NCI-H146 treated with DMSO at 0.1 percent for 48 hours (cell line): ENCODE measurements around the gene DOCK11.
A peak's percentile ranks its signal among the peaks of the same experiment; 100 is the strongest.
"Not testable (repeated sequence)": the region's sequence is repeated elsewhere in the genome, so short reads cannot be mapped to it uniquely, and the experiment has no call there.

Experiments used
- DNase-seq: peaks from one replicate; lab custom pipeline; 2025; ENCODE audit not compliant: unreplicated experiment; lab: John Stamatoyannopoulos, UW

DOCK11 gene

DNA sequence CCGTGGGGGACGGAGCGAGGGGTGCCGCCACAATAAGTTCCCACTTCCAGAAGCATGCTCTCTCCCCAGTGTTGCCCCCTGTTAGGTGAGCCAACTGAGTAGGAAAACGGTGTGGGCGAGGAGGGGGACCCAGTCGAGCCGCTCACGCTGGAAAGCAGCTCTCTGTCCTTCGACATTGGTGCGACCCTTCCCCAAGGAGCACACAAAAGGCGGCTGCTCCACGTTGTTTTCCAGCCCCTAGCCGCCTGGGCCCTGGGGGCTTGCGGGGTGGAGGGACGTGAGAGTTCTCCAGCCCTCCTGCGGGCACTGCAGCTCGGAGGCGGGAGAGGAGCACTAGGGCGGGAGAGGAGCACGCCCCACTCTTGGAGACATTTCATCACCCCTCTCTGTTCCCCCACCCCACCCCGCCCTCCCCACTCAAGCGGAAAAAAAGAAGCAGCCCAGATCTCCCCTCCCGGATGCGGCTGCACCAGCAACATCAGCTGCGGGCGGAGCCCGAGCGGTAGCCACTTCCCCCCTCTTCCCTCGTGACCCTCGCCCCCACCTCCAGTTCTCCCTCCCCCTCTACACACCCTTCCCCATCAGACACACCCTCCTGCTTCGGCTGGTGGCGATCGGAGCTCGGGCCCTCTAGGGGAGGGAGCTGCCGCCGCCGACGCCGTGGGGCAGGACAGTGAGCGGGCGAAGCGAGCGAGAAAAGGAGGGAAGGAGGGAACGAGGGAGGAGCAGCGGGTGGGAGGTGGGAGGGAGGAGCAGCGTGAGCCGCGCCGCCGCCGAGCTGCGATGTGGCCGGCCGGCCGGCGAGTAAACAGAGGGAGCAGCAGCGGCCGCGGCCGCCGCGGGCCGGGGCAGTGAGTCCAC is at the start of gene DOCK11:
Gene DOCK11 (plus strand): TSS at position 755 of the 861 bp plus-strand sequence. CDS start 157 bp downstream, outside the sequence.
- peak; percentile 76 for DNase-seq

DNA sequence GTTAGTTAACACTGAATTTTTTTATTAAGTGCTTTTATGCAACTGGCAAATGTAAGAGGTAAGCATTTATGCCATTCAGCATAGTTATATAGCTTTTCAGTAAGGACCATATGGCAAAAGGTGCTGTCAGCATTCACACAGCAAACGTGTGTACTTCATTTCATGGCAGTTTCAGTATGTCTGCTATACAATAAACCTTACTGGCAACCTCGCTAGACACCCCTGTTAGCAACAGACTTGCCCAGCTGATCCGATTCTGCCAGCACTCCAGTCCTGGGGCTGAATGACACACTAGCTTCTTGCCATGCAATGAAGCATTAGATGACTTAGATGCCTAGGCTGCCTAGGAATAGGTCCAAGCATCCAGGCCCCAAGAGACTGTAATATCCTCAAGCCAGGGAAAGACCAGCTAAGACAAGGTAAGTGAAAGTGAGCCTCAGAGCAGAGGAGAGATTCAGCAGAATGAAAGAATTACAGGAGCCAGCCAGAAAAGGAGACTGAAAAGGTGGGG is 47.3 kb upstream of the DOCK11 start:
- DNase-seq, result no peak

DNA sequence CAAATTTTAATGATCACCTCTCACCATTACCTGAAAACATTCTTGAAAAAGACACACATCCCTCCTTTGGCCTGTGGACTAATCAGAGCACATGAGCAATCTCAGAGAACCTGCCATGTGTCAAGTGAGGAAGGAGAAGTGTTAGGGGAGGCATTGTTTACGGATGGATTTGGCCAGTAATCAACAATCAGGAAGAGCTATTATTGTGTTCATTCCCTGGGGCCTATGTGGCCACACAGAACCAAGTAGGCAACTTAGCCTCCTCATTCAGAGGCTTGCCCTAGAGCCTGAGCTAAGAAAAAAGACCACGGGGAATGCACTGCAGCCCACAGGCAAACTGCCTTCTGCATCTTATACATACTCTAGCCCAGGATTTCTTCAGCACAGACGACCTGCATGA is 40.6 kb upstream of the DOCK11 start:
- no peak for DNase-seq

DNA sequence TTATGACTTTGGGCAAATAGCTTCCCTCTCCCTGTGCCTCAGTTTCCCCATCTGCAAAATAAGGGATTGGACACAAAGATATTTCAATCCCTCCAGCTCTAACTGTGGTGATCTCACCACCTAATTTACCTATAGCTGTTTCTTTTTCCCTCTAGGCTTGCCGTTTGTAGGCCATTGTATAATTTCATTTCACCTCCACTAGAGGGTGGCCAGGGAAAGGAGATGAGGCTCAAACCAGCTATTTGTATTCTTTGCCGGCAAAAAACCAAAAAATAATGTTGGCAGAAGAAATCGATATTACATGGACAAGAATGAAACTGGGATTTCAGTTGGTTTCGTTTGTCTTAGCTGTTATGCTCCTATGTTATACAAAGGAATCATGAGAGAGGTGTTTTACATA is 36.1 kb upstream of the DOCK11 start:
- DNase-seq, result peak; percentile 45

DNA sequence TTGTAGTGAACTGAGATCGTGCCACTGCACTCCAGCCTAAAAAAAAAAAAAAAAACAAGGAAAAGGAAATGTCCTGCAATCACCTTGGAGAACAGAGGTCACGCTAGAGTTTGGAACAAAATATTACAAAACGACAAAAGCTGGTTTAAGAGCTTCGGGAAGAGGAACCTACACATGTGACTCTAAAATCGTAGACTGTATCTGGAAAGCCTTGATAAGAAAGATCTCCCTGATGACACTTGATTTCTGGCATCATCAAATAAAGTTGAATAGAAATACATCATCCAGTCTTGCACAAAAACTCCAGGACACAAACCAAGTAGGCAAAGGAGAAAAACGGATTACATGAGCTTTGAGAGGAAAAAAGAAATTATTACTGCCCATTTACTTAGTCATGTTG is 31.1 kb upstream of the DOCK11 start:
- no peak for DNase-seq

DNA sequence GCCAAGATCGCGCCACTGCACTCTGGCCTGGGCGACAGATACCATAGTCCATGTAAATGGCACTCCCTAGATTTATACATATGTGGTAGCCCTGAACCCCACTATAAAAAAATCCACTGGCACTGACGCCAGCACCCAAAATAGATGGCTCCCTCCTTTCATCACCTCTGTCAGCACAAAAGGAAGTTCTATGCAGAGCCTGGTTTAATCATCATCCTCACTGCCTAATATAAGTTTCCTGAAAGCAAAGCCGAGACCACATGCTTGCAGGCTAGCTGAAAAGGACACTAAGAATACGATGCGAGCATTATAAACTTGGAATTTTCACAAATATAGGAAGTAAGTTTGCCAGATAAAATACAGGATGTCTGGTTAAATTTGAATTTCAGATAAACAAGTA is 27.5 kb upstream of the DOCK11 start:
- no peak for DNase-seq

DNA sequence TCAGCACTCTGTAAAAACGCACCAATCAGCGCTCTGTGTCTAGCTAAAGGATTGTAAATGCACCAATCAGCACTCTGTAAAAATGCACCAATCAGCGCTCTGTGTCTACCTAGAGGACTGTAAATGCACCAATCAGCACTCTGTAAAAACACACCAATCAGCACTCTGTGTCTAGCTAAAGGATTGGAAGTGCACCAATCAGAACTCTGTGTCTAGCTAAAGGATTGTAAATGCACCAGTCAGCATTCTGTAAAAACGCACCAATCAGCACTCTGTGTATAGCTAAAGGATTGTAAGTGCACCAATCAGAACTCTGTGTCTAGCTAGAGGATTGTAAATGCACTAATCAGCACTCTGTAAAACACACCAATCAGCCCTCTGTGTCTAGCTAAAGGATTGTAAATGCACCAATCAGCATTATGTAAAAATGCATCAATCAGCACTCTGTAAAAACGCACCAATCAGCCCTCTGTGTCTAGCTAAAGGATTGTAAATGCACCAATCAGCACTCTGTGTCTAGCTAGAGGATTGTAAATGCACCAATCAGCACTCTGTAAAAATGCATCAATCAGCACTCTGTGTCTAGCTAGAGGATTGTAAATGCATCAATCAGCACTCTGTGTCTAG is 24.8 kb upstream of the DOCK11 start:
- not testable (repeated sequence) for DNase-seq

DNA sequence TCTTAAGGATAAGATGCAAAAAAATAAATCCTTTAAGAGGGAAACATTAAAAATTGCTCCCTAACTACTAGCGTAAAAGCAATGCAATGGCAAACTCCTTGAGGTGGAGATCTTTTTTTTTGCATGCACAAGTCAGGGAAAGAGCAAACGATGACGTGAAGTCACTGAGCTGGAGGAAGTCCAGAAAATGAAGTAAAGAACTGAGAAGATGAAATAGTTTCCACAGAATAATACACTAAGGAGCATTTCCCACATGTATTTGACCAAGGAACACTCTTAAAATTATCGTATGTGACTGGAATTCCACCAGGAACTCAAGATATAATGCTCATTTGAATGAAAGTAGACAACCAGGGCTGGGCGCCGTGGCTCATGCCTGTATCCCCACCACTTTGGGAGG is 21.0 kb upstream of the DOCK11 start:
- no peak for DNase-seq

DNA sequence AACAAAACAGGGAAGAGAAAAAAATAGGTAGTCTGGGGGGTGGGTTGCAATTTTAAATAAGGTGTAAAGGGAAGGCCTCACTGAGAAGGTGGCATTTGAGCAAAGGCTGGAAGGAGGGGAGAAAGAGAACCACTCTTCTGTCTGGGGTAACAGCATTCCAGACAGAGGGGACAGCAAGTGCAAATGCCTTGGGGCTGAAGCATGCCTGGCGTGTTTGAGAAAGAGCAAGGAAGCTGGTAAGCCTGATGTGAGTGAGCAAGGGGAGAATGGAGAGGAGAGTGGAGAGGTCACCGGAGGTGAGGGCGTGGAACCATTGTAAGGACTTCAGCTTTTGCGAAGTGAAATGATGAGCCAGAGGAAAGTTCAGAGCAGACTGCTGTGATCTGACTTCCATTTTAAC is 19.7 kb upstream of the DOCK11 start:
- DNase-seq, result no peak

DNA sequence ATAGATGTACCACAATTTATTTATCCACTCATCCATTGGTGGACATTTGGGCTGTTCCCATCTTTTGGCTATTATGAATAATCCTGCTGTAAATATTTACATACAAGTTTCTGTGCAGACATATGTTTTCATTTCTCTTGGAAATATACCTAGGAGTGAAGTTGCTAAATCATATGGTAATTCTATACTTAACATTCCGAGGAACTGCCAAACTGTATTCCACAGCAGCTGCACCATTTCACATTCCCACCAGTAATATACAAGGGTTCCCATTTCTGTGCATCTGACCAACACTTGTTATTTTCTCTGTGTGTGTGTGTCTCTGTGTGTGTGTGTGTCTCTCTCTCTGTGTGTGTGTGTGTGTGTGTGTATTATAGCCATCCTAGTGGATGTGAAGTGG is 15.4 kb upstream of the DOCK11 start:
- no peak for DNase-seq

DNA sequence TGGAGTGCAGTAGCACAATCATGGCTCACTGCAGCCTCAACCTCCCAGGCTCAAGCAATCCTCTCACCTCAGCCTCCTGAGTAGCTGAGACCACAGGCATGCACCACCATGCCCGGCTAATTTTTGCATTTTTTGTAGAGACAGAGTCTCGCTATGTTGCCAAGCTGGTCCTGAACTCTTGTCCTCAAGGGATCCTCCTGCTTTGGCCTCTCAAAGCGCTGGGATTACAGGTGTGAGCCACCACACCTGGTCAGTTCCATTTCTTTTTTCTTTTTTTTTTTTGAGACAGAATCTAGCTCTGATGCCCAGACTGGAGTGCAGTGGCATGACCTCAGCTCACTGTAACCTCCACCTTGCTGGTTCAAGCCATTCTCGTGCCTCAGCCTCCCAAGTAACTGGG is 13.2 kb upstream of the DOCK11 start:
- DNase-seq, result not testable (repeated sequence)

DNA sequence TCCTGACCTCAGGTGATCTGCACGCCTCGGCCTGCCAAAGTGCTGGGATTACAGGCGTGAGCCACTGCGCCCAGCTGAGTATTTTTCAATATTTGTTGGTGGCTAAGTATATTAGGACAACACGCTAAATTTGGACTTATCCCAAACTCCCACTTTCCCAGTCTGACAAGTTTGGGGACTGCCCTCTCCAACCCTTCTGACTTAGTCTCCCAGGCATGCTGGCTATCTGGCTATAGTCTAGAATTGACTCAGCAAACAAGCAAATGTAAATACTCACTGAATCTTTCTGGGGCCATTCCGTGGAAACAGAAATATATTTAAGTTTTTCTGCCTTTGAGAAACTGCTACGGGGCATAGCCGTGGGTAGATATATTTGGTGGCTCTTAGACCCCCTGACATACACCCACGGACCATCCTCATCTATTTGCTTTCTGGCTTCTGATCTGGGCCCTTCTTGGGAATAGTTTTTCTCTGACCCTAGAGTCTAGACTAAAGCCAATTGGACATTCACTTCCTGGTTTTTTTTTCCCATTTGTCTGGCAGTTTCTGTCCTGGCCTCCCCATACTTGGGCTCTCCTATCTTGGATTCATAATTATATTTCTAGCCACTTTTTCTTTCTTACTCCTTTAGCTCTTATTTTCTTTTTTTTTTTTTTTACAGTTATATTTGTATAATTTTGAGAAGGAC is 11.3 kb upstream of the DOCK11 start:
- DNase-seq, result no peak

DNA sequence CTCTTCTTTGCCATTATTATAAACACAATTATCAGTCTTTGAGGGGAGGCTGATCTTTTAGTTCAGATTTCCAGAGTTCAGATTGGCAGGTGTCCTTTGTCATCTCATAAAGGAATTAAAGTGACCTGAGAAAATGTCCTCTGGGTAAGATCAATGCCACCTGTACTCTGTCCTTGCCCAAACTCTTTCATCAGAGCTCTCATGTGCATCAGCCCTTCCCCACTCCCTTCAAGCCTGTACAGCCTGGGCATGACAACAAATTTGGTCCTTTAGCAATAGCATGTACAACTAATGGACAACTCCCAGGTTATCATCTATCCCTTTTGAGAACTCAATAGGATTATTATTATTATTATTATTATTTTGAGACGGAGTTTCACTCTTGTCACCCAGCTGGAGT is 8.9 kb upstream of the DOCK11 start:
- DNase-seq, result not testable (repeated sequence)

DNA sequence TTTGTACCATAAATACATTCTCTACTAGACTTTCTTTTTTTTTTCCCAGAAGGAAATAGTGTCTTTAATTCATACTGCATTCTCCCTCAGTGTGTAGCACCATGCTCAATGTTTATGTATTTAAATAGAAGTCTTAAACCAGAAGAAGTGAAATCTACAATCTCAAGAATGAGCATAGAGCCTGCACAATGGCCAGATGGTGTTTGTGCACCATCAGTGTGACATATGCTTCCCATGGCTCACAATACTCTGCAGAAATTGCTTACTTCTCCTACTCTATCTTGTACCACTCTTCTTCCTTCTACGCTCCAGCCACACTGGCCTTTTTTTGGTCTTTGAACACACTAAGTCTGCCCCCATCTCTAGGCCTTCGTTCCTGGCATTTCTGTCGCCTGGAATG is 2.6 kb upstream of the DOCK11 start:
- DNase-seq, result no peak

DNA sequence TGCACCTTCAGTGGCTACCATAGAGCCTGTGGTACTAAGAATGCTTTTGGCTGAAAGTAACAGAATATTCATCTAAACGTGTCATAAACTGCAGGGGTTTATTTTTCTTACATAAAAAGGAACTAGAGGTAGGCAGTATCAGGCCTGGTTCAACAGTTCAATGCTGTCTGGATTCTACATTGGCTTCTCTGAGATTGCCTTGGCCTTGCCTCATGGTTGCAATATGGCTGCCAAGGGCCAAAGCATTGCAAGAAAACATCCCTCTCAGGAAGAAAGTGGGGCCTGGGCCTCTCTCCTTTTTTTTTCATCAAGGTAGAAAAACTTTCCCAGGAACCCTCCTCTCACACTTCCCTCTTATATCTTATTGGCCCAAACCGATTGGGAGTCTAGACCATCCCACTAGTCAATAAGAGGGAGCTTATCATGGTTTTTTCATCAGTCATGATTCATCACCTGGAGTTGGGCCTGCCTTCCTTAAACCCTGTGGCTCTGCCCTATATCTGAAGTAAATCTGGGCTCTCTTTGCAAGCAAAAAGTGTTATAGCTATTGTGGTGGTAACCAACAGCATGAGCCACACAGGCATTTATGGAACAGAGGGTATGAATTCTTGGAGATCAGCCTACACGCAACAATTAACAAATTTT is 1.8 kb upstream of the DOCK11 start:
- DNase-seq, result no peak

DNA sequence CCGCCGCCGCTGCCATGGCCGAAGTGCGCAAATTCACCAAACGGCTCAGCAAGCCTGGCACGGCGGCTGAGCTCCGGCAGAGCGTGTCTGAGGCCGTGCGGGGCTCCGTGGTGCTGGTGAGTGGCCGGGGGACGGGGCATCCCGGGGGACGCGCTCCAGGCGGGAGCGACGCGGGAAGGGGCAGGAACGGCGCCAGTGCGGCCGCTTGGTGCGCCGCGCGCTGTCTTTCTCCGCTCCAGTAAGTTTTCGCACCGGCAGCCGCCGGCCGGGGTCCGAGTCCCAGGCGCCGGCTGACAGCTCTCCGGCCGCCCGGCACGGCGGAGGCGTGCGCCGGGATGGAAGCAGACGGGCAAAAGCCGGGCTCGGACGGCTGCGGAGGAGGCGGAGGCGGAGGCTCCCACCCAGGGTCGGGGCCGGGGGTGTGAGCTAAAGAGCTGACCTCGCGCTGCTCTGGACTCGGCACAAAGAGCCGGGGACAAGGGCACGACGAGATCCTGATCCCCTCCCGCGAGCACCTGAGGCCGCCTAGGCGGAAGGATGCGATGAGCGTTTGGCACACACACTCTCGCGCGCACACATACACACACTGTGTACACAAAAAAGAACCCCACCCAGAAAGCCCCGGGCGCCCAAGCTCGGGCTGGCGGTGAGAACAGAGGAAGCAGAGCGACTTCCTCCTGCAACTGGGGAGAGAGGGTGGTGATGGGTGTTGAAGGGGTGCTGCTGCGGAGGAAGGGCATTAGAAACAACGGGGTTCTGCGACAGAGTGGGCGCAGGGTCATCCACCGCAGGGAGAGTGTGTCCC is 545 bp downstream of the DOCK11 start:
- DNase-seq, result peak; percentile 6

DNA sequence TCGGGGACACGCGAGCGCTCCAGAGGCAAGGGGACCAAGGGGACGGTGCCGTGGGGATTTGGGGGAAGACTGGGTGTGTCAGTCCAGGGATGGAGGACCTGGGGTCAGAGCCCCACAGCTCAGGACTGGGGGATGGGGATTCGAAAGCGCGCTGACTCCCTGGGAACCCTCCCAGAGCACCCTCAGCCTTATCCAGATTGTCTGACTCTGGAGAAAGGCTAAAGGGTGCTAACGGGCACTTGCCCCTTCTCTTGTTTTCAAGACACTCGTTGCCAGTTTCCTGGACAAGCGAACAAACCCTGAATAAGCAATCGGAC is 1.1 kb downstream of the DOCK11 start:
- no peak for DNase-seq

DNA sequence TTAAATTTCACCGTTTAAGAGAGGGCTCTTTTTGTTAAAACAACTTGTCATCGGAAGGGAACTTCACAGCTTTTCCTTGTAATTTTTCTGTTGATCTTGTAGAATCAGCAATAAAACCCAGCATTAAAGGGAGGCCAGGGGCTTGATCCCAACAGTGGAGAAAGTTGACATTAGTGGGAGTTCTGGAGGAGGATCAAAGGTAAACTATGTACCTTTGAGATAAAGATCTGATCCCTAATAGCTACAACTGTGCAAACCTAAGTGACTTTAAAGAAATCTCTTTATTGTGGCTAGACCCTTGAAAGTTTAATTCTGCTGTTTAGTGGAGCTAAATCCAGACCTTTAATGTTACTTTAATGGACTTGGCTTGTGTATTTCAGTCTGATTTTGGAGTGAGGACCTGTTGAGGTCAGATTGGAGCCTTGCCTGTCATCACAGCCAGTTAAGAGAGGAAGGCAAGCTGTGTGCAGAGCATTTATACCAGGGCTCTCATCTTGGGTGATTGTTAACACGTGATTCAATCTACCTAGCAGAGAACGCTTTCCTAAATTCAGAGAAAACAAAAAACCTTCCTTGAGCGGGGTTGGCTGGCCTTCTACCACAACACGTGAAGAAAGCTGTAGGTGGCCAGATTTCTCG is 1.7 kb downstream of the DOCK11 start:
- DNase-seq, result no peak

DNA sequence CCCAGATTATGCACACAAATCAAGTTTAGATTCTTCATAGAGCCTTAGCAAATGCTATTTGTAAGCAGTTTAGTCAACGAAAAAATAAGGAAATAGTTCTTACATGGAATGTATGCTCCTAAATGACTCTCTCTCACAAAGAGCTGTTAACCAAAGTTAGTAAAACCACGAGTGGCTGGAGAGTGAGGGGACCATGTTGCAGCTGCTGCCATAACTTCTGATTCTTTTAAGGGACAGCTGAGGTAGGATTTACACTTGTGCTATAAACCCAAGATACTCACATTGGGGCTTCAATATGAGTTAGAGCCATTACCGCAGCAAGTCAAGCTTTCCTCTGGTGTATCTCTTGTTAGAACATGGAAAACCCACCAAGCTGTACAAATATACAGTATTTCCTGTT is 2.7 kb downstream of the DOCK11 start:
- DNase-seq, result no peak

DNA sequence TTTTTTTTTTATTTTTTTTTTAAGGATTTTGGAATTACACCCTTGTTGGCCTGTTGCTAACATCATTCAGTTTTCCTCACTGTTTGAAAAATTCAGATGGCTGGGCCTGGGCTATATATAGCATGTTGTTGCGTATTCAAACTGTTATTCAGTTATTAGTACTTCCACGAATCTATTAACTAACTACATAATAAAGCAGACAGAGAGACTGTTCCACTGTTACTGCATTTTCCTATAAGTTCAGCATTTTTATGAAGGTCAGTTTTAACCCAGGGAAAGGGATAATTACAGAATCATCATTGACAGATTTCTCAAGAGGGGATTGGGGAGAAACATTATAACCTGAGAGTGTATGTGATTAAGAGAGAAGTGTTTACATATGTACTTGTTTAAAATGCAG is 3.1 kb downstream of the DOCK11 start:
- DNase-seq, result no peak
